WERI-Rb-1 (cell line): ENCODE measurements around the gene SCTR.

Source experiments
- DNase-seq: peaks from one replicate; pipeline ENCODE4 v3.0.0-alpha.2; 2020
- H3K27ac ChIP-seq: fragments of 250-450 bp; sonication (Bioruptor Pico); 2 replicates; pipeline ENCODE4 v1.5.1; 2020; ENCODE audit warnings: mild to moderate bottlenecking, moderate library complexity
- H3K27me3 ChIP-seq: fragments of 250-450 bp; sonication (Bioruptor Pico); 2 replicates; pipeline ENCODE4 v1.5.1; 2021; ENCODE audit warnings: mild to moderate bottlenecking, low read depth, moderate library complexity; ENCODE audit not compliant: insufficient read depth, severe bottlenecking
- H3K36me3 ChIP-seq: fragments of 250-450 bp; sonication (Bioruptor Pico); 2 replicates; pipeline ENCODE4 v1.5.1; 2020; ENCODE audit warnings: mild to moderate bottlenecking, moderate library complexity
- H3K4me3 ChIP-seq: 2 replicates; pipeline ENCODE4 v1.5.1; 2011; ENCODE audit warnings: low read depth, mild to moderate bottlenecking, control low read depth, low read length
- H3K9me3 ChIP-seq: fragments of 250-450 bp; sonication (Bioruptor Pico); 2 replicates; pipeline ENCODE4 v1.5.1; 2021; ENCODE audit warnings: mild to moderate bottlenecking, moderate library complexity; ENCODE audit not compliant: severe bottlenecking
- CTCF ChIP-seq: IDR thresholded peaks from 2 replicates; pipeline ENCODE4 v1.5.1; 2011; ENCODE audit warnings: low read depth, mild to moderate bottlenecking, control low read depth, inconsistent platforms, low read length

The SCTR gene

GRCh38 chr2:119462574-119462973 is 61.7 kb downstream of the SCTR start:
- Histone ChIP-seq H3K27ac (no peak overlapping the region), H3K9me3 (no peaks in the 10 kb centered on the region), H3K36me3 (no peaks in the 10 kb centered on the region), H3K4me3 (no peak overlapping the region), H3K27me3 (no peaks in the 10 kb centered on the region)
- DNase-seq, result no peak
- no peak for TF ChIP-seq CTCF

GRCh38 chr2:119461811-119462210 is 62.5 kb downstream of the SCTR start:
- Histone ChIP-seq H3K4me3 (no peak overlapping the region), H3K9me3 (no peaks in the 10 kb centered on the region), H3K27me3 (no peaks in the 10 kb centered on the region), H3K36me3 (no peaks in the 10 kb centered on the region), H3K27ac (no peak overlapping the region)
- no peak for TF ChIP-seq CTCF
- DNase-seq, result no peak

- Histone ChIP-seq H3K9me3 (no peaks in the 10 kb centered on the region), H3K4me3 (no peak overlapping the region), H3K36me3 (no peaks in the 10 kb centered on the region), H3K27me3 (no peaks in the 10 kb centered on the region), H3K27ac (no peak overlapping the region)
- TF ChIP-seq CTCF, result no peak
- DNase-seq, result no peak
These were observed 64.2 kb downstream of the SCTR start for GRCh38 chr2:119460076-119460475.

DNA sequence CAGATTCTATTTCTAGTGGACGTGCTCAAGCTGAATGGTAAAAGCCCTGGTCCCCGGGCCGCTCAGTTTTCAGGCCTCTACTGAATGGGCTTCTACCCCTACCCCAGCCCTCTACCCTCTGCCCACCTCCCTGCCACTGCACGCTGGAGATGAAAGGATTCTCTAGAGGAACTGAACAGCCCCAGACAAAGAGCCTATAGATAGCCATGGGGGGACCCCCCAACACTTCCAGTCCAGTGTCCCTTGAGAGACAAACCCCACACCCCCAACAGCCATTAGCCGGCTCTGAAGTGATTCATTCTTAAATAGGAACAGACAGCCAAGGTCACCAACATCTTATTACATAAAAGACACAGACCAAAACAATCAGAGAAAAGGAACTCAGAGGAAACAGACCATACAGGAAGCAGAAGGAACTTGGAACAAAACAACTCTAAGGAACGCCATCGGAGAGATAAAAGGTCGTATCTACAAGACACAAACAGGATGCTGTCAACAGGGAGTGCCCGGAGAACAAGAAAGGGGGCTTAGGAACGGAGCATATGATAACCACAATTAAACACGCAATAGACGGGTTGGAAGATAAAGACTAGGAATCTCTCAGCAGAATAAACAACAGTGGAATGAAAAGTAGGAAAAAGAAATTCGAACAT is 69.1 kb downstream of the SCTR start:
- H3K27ac ChIP-seq, result no peak overlapping the region
- H3K36me3 ChIP-seq, result no peaks in the 10 kb centered on the region
- H3K4me3 ChIP-seq, result no peak overlapping the region
- no peaks in the 10 kb centered on the region for H3K27me3 ChIP-seq
- TF ChIP-seq CTCF, result no peak
- DNase-seq, result no peak
- no peaks in the 10 kb centered on the region for H3K9me3 ChIP-seq

DNA sequence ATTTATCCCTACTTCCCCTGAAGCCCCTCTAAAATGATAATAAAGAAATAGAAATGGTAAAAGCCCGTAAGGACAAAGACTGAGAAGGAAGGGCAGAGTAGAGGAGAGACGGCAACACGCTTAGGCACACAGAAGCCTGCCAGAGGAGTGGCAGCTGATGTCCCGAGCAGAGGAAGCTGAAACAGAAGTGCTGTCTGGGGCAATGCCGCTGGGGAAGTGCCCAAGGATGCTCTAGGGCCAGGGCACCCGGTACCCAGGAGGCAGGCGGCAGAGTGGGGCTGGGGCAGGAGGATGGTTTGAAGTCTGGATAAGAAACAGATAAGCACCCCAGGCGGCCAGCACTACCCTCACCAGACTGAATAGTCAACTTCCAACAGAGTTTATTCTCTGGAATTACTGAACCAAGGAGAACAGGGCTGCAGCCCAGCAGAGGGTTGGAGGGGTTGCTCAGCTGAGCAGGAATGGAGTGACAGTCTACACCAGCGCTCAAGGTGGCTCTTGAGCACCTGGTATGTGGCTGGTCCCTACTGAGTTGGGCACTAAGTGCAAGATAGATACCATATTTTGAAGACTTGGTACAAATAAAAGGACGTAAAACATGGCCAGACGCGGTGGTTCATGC is 70.2 kb downstream of the SCTR start:
- DNase-seq, result no peak
- Histone ChIP-seq H3K27me3 (no peaks in the 10 kb centered on the region), H3K9me3 (no peaks in the 10 kb centered on the region), H3K27ac (no peak overlapping the region), H3K36me3 (no peaks in the 10 kb centered on the region), H3K4me3 (no peak overlapping the region)
- TF ChIP-seq CTCF, result no peak
